NT2/D1 (cell line): ENCODE data around the gene KAZN.

ENCODE experiments used
- YY1 ChIP-seq: IDR thresholded peaks from 2 replicates; pipeline ENCODE4 v1.6.1; 2011; ENCODE audit not compliant: insufficient read length, insufficient read depth
- ZNF274 ChIP-seq: IDR thresholded peaks from 2 replicates; pipeline ENCODE4 v1.6.1; 2011; ENCODE audit warnings: mild to moderate bottlenecking, low read depth, low read length

- TF ChIP-seq ZNF274 (no peak), YY1 (no peak)
Measured at GRCh38 chr1:15068152-15068551, 469.7 kb downstream of the KAZN start.
